ENCODE results near the gene HLF. TPM values are rescaled to one million over a fixed set of nuclear protein-coding genes. Genes with fewer than 3 reads are reported as not detected.

The HLF gene
- total RNA-seq, 4 donors from 2014 or later = 8.5 to 17.5 (median 13.3) TPM

GRCh38 chr17:55269894-55270293 lies 5.1 kb downstream of the HLF start:
- peak overlapping the region in 1 of 4 donors; percentile 86 for H3K27ac ChIP-seq

DNA sequence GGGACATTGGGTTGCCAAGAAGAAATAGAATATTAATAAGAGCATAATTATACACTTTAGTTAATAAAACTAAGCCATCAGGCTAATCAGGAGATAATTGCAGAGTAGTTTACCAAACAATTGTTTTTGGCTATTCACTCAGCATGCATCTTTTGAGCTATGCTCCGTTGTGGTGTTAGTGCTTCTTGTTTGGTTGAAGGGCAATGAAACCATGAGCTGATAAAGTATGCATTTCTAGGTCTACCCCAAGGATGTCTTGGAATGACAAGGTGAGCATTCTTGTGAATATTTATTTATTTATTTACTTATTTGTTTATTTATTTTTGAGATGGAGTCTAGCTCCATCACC lies 6.4 kb downstream of the HLF start:
- in situ Hi-C loops (cut with MboI; ENCODE audit: low pct_ligation_motif_present in 1 of 4, low pct_unique_long_range_greater_than_20kb in 1 of 4, low sequenced_read_pairs in 3 of 4) = no loop called here

More at GRCh38 chr17:55269894-55270293, 5.1 kb downstream of the HLF start:
- Histone ChIP-seq H3K27me3 (peaks cover 19% of the 10 kb centered on the region), H3K4me3 (no peak overlapping the region), H3K36me3 (no peaks in the 10 kb centered on the region), H3K9me3 (no peaks in the 10 kb centered on the region), H3K4me1 (peaks cover 3 to 39% (median 21%) of the 10 kb centered on the region in 4 donors)
- TF ChIP-seq POLR2AphosphoS5 (IDR thresholded peaks at IDR 0.05) (no peak), POLR2A (IDR thresholded peaks at IDR 0.05) (no peak), EP300 (IDR thresholded peaks at IDR 0.05; ENCODE audit: low read depth) (no peak), CTCF (IDR thresholded peaks at IDR 0.05) (no peak)
- no peak for DNase-seq
- in situ Hi-C loops (cut with MboI; ENCODE audit: low pct_ligation_motif_present in 1 of 4, low pct_unique_long_range_greater_than_20kb in 1 of 4, low sequenced_read_pairs in 3 of 4) (no loop called here), intact Hi-C loops (cut with DNase I; ENCODE audit: low total_unique reads) (no loop called here)

DNA sequence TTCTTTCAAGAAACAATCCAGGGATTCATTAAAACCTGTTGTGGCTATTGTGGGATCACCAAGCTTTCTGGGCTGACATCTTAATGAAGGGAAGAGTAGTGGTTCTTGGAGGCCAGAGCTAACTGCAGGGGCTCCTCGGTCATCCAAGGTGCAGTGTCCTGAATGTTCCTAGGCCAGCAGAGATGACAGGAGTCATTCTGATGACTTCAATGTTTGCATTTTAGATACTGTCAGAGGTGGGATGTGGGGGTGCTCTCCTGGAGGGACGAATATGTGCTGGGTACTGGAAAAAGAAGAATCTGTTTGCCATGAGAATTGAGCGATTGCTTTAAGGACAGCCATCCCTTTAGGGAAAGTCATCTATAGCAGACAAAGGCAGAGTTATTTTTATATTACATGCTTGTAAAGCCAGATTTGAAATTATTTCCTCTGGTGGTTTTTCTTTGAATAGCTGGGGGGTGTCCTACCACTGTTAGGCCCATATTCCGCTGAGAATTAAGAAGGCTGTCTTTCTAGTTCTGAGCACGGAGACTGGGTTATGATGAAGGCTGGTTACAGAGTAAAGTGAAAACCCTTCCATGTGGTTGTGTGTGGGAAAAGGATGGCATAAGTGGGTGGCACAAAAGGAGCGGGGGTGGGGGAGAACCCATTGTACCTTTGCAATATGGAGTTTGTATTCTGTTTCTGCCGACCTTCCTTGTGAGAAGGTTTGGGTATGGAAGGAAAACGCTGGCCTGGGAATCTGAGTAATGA lies 7.4 kb downstream of the HLF start:
- Histone ChIP-seq H3K36me3 (no peaks in the 10 kb centered on the region), H3K27me3 (no peaks in the 10 kb centered on the region), H3K27ac (peak overlapping the region; percentile 61 to 79 (median 72)), H3K4me1 (peaks cover 3 to 41% (median 13%) of the 10 kb centered on the region in 4 donors), H3K4me3 (no peak overlapping the region), H3K9me3 (no peaks in the 10 kb centered on the region)
- DNase-seq = no peak
- in situ Hi-C loops (cut with MboI; ENCODE audit: low pct_ligation_motif_present in 1 of 4, low pct_unique_long_range_greater_than_20kb in 1 of 4, low sequenced_read_pairs in 3 of 4) (no loop called here), intact Hi-C loops (cut with DNase I; ENCODE audit: low total_unique reads) (no loop called here)
- TF ChIP-seq CTCF (IDR thresholded peaks at IDR 0.05) (no peak), POLR2AphosphoS5 (IDR thresholded peaks at IDR 0.05) (no peak), EP300 (IDR thresholded peaks at IDR 0.05; ENCODE audit: low read depth) (no peak), POLR2A (IDR thresholded peaks at IDR 0.05) (no peak)
- 73 to 80% methylated on average over 5 to 8 of the region's 8 CpGs for WGBS, 2 donors (ENCODE audit: low coverage in 1 of 2)

More for the DNA sequence above, 6.4 kb downstream of the HLF start:
- Histone ChIP-seq H3K27ac (peak overlapping the region in 1 of 4 donors; percentile 9), H3K4me3 (no peak overlapping the region), H3K9me3 (no peaks in the 10 kb centered on the region), H3K36me3 (no peaks in the 10 kb centered on the region), H3K4me1 (peaks cover 3 to 34% (median 13%) of the 10 kb centered on the region in 4 donors), H3K27me3 (peaks cover 6% of the 10 kb centered on the region)
- DNase-seq = no peak
- no peak for TF ChIP-seq POLR2AphosphoS5 (IDR thresholded peaks at IDR 0.05)
- TF ChIP-seq EP300 (IDR thresholded peaks at IDR 0.05; ENCODE audit: low read depth) = no peak
- TF ChIP-seq CTCF (IDR thresholded peaks at IDR 0.05) = no peak
- TF ChIP-seq POLR2A (IDR thresholded peaks at IDR 0.05) = no peak
- intact Hi-C loops (cut with DNase I; ENCODE audit: low total_unique reads) = no loop called here
- 88 to 93% methylated on average over 1 of the region's 1 CpG for WGBS, 2 donors (ENCODE audit: low coverage in 1 of 2)

DNA sequence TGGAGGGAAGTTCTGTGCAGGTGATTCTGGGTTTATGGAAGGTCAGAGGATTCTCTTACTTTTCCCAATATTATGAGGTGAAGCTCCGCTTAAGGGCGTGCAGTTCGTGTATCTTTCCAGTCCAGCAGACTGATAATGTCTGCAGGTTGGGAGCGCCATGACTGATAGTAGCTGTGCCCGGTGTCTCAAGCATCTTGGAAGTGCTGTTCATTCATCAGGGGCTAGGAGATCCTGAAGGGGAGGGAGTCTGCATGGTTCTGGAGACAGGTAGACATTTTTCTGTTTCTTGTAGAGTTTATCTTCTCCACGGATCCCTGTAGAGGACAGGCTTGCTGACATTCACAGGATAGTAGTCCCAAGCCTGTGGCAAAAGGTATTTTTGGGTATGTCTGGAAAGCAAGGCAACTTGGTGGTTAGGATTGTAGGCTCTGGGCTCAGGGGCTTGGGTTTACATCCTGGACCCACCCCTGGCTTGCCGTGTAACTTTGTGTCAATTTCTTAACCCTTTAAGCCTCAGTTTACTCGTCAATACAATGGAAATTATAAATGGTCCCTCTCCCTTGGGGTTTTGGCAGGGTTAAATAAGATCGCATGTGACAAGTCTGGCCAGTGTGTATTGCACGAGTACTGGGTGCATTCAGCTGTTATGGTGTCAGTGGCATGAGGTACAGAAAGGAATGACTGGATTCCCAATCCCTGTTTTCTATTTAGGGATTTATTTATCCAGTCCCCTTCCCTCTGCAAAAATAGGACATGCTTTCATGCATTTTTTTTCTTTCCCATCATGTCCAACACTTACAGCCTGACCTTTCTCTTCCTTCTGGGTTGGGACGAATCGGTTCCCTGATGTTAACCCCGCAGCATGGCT lies 8.2 kb downstream of the HLF start:
- peaks cover 3 to 41% (median 13%) of the 10 kb centered on the region in 4 donors for H3K4me1 ChIP-seq
- intact Hi-C loops (cut with DNase I; ENCODE audit: low total_unique reads) = no loop called here

More for the DNA sequence above, 8.2 kb downstream of the HLF start:
- in situ Hi-C loops (cut with MboI; ENCODE audit: low pct_ligation_motif_present in 1 of 4, low pct_unique_long_range_greater_than_20kb in 1 of 4, low sequenced_read_pairs in 3 of 4) = no loop called here
- H3K4me3 ChIP-seq = no peak overlapping the region
- no peak for DNase-seq
- no peak for TF ChIP-seq POLR2AphosphoS5 (IDR thresholded peaks at IDR 0.05)
- TF ChIP-seq CTCF (IDR thresholded peaks at IDR 0.05) = no peak
- TF ChIP-seq POLR2A (IDR thresholded peaks at IDR 0.05) = no peak
- TF ChIP-seq EP300 (IDR thresholded peaks at IDR 0.05; ENCODE audit: low read depth) = no peak
- no peaks in the 10 kb centered on the region for H3K27me3 ChIP-seq
- no peaks in the 10 kb centered on the region for H3K36me3 ChIP-seq
- H3K27ac ChIP-seq = peak overlapping the region; percentile 61 to 79 (median 72)
- 41 to 67% methylated on average over 6 to 13 of the region's 13 CpGs for WGBS, 2 donors (ENCODE audit: low coverage in 1 of 2)
- no peaks in the 10 kb centered on the region for H3K9me3 ChIP-seq
